ENCODE data around the gene NAA20.

The NAA20 gene

DNA sequence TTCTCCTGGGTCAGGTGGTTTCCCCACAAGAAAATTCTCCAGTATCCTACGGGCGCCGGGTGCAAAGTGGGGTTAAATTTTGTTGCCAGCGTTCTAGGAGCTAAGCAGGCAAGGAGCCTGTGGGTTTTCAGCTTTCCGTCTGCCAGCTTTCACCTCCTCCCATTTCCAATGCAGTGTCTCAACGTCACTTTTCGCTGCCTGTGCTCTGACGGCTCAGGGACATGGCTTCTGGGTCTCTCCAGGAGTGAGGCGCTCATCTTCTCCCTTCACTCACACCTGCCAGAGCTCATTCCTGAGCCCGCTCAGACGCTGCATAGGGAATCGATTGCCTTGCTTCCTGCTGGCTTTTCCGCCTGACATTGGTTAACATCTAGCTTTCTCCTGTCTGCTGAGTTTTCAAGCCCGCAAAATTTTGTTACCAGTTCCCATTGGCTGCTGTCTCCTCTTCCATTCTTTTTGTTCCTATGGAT lies 7.3 kb upstream of the NAA20 start:
- H3K4me3 ChIP-seq (ENCODE audit: low read depth, low read length), result no peak overlapping the region
- TF ChIP-seq, protein P1, sequence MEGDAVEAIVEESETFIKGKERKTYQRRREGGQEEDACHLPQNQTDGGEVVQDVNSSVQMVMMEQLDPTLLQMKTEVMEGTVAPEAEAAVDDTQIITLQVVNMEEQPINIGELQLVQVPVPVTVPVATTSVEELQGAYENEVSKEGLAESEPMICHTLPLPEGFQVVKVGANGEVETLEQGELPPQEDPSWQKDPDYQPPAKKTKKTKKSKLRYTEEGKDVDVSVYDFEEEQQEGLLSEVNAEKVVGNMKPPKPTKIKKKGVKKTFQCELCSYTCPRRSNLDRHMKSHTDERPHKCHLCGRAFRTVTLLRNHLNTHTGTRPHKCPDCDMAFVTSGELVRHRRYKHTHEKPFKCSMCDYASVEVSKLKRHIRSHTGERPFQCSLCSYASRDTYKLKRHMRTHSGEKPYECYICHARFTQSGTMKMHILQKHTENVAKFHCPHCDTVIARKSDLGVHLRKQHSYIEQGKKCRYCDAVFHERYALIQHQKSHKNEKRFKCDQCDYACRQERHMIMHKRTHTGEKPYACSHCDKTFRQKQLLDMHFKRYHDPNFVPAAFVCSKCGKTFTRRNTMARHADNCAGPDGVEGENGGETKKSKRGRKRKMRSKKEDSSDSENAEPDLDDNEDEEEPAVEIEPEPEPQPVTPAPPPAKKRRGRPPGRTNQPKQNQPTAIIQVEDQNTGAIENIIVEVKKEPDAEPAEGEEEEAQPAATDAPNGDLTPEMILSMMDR (IDR thresholded peaks at IDR 0.05; ENCODE audit: low read depth, low read length), result no peak

DNA sequence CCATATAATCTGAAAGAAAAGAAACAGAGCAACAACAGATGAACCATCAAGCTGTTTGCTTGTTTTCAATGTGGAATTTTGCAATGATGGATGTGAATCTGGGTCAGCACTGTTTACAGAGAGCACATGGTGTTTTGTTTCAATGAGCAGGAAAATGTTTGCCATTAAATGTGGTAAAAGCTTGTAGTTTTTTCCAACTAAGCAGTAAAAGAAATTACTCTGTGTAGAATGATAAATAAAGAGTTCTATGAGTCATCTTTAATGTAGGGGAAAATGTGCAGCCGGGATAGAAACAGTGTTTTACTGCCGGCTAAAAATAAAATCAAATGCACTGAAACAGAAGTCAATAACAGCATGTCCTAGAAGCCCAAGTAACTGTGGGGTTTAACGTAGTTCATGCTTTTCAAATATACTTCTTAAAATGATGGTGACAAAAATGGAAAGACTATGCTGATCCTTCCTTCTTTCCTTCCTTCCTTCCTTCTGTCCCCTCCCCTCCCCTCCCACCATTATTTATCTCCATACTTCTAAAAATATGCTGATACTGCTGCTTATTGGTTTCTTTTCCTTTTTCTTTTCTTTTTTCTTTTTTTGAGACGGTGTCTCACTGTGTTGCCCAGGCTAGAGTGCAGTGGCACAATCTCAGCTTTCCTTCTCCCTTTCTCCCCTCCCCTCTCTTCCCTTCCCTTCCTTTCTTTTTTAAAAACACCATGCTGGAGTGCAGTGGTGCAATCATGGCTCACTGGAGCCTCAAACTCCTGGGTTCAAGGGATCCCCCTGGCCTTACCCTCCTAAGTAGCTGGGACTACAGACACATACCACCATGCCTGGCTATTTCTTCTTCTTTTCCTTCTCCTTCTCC lies 6.3 kb upstream of the NAA20 start:
- H3K4me3 ChIP-seq (ENCODE audit: low read depth, low read length), result peak overlapping the region; percentile 17; the same call in 1 of the 2 replicates
- TF ChIP-seq, protein P1 (IDR thresholded peaks at IDR 0.05; ENCODE audit: low read depth, low read length), result no peak

DNA sequence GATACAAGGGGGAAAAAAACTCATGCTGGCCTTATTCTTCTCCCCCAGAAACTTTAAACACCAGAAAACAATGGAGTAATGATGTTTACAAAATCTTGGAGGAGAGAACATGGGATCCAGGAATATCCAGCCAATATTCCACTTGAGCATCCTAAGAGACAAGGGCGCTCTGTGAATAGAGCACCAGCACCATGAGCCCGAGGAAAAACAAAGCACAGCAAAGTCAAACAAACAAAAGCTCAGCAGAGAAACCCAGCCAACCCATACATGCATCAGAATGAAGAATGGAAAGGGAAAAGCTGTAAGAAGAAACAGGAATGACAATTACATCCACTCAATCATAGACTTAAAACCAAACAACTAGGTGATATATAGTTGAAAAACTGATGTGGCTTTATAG lies 4.6 kb upstream of the NAA20 start:
- TF ChIP-seq, protein P1 (IDR thresholded peaks at IDR 0.05; ENCODE audit: low read depth, low read length), result no peak
- no peak overlapping the region for H3K4me3 ChIP-seq (ENCODE audit: low read depth, low read length)

DNA sequence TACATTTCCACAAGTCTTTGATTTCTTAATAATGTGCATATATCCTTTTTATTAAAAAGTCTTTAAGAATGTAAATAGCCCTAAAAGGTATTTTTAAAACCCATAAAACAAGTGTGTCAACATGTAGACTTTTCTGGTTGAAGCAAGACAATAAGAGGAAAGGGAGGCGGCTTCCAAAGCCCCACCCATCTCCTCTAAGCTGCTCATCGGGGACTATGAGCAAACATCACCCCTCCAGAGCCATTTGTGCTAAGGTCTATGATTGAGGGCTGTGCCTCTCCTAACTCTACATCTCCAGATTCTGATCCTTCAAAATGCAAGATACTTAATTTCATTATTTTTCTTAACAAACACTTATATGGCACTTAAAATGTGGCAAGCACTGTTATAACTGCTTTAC lies 2.5 kb upstream of the NAA20 start:
- no peak overlapping the region for H3K4me3 ChIP-seq (ENCODE audit: low read depth, low read length)
- TF ChIP-seq, protein P1 (IDR thresholded peaks at IDR 0.05; ENCODE audit: low read depth, low read length), result no peak

DNA sequence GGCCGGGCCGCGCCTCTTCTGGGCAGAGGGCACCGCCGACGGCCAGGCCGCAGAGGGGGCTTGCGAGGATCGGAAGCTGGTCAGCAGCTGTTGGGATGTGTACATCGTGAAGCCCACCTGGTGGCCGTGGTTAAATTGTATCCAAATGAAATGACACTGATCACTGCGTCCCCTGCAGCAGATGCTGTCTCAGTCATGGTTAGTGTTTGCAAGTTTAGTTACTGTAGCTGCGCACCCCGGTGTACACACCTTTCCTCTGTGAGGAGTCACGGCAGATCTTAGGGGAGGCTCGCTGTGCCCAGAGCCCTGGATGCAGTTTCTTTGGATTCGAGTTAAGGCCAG lies 653 bp downstream of the NAA20 start:
- TF ChIP-seq, protein P1 (IDR thresholded peaks at IDR 0.05; ENCODE audit: low read depth, low read length), result no peak
- peak overlapping the region; percentile 87 for H3K4me3 ChIP-seq (ENCODE audit: low read depth, low read length)

DNA sequence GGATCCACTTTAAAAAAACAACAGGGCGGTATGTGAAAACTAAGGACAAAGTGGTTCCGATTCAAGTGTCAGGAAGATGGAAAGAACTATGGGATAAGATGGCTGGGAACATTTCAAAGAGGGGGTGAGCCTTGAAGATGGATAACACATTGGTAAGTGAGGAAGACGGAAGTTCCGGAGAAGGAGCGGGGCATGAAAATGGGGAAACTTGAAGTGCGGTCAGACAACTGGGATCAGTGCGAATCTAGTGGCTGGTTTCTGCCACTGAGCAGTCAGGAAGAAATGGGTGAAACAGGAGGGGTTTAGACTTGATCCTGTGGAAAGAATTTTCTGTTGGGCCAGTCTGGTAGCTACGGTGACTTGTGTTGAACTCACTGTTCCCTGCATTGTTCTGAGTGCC lies 1.2 kb downstream of the NAA20 start:
- peak overlapping the region; percentile 87 for H3K4me3 ChIP-seq (ENCODE audit: low read depth, low read length)

DNA sequence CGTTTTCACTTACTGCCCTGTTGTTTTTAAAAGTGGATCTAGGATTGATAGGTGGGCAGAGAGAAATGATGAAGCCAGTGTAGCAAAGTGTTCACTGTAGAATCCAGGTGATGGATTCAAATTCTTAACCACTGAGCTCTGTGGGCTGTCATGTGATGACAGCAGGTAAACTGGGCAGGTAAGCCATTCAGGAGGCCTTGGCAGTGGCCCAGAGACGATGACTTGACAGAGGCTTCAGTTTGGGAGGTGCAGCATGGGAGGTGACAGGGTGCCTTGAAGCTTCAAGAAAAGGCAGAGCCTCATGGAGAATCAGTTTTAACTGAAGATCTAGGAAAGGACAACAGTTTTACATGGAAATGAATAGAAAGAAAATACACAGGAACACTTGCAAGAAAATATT lies 2.0 kb downstream of the NAA20 start:
- no peak overlapping the region for H3K4me3 ChIP-seq (ENCODE audit: low read depth, low read length)
- TF ChIP-seq, protein P1 (IDR thresholded peaks at IDR 0.05; ENCODE audit: low read depth, low read length), result no peak

More for the DNA sequence above, 1.2 kb downstream of the NAA20 start:
- TF ChIP-seq, protein P1 (IDR thresholded peaks at IDR 0.05; ENCODE audit: low read depth, low read length), result no peak
